Right renal pelvis (tissue), 4 donors: ENCODE measurements around the gene ETV2. TPM values are rescaled to one million over a fixed set of nuclear protein-coding genes. Genes with fewer than 3 reads are reported as not detected.
"Not testable (repeated sequence)": the region's sequence is repeated elsewhere in the genome, so short reads cannot be mapped to it uniquely, and the experiment has no call there.

Experiments
- DNase-seq, 4 donors: peaks; one replicate each; pipeline ENCODE4 v3.0.0-alpha.2; 2013; ENCODE audit warnings: low read depth in 4 of 4, low spot score in 3 of 4, missing footprints in 1 of 4
- polyA plus RNA-seq, 4 donors: library from polyadenylated mRNA; unstranded; fragments of 120-200 nt; gene quantifications; one replicate each; pipeline ENCODE4 v1.2.1, GENCODE V29; 2013; ENCODE audit not compliant: insufficient read length in 4 of 4

The ETV2 gene, protein sequence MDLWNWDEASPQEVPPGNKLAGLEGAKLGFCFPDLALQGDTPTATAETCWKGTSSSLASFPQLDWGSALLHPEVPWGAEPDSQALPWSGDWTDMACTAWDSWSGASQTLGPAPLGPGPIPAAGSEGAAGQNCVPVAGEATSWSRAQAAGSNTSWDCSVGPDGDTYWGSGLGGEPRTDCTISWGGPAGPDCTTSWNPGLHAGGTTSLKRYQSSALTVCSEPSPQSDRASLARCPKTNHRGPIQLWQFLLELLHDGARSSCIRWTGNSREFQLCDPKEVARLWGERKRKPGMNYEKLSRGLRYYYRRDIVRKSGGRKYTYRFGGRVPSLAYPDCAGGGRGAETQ
- 1 to 10 TPM; 1.6 to 3.1 (median 1.7) TPM for polyA plus RNA-seq

DNA sequence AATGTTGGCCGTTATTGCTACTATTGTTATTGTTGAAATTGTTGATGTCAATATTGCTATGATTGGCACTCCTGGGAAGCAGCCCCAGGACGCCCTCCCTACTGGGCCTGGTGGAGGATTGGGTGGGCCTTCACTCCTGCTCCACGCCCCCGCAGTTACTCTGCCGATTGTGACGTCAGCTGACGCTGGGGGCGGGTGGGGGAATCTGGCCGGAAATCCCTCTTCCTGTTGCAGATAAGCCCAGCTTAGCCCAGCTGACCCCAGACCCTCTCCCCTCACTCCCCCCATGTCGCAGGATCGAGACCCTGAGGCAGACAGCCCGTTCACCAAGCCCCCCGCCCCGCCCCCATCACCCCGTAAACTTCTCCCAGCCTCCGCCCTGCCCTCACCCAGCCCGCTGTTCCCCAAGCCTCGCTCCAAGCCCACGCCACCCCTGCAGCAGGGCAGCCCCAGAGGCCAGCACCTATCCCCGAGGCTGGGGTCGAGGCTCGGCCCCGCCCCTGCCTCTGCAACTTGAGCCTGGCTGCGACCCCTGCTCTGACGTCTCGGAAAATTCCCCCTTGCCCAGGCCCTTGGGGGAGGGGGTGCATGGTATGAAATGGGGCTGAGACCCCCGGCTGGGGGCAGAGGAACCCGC, at the start of gene ETV2:
ETV2 (plus strand) TSS at position 231 of the 637 bp plus-strand sequence. CDS start 716 bp downstream, outside the sequence.
- no peak for DNase-seq

DNA sequence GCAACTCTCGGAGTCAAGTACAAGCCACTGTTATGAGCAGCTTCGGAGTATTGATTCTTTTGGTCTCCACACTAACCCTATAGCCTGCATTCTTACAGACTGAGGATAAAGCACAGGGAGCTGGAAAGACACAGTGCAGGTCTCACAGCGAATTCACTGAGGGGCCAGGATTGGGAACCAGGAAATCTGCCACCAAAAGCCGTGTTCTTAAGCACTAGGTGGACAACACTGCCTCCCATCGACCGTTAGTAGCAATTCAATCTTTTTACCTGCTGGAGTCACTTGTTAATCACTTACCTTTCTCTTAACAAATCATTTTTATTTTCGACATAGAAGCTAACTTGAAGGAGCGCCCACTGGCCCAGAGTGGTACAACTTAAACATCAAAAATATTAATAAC, 49.3 kb upstream of the ETV2 start:
- peak in 2 of 4 donors; percentile 13 to 24 for DNase-seq

DNA sequence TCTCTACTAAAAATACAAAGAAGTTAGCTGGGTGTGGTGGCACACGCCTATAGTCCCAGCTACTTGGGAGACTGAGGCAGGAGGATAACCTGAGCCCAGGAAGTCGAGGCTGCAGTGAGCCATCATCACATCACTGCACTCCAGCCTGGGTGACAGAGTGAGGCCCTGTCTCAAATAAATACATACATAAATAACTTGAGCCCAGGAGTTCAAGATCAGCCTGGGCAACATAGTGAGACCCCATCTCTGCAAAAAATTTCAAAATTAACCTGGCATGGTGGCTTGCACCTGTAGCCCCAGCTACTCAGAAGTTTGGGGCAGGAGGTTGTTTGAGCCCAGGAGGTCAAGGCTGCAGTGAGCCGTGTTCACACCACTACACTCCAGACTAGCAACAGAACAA, 46.5 kb upstream of the ETV2 start:
- not testable (repeated sequence) for DNase-seq

DNA sequence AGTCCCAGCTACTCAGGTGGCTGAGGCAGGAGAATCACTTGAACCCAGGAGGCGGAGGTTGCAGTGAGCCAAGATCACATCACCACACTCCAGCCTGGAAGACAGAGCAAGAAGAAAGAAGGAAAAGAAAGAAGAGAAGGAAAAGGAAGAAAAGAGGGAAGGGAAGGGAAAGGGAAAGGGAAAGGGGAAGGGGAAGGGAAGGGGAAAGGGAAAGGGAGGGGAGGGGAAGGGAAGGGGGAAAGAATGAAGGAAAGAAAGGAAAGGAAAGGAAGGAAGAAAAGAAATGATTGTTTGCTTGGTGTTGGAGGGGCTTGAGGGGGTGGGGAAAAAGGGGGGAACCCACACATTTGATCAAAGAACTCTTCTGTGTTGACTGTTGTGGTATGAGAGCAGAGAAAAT, 45.6 kb upstream of the ETV2 start:
- no peak for DNase-seq

DNA sequence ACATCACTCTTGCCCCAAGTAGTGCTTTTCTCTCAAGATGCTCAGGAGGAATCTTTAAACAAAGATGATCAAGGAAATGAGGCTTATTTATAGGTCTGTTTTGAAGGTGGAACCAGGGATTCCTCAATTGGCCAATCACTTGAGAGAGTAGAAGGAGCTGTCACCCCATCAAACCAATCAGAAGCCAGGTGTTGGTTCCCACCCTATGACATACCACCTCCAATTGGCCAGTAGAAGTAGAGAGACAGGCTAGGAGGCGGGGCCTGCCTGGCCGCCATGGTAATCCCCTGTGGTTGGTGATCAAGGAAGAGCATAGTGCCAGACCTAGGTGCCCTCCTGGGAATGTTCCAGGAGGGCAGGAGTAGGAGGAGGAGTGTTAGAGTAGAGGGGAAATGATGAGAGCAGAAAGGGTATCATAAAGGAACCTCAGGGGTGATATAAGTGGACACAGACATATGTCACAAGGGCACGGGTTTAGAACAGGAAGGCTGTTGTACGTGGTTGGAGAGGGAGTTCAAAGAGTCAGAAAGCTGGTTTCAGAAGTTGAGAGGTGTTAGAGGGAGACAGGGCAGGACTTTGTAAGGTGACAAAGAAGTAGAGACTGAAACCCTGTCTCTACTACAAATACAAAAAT, 45.1 kb upstream of the ETV2 start:
- DNase-seq = no peak

DNA sequence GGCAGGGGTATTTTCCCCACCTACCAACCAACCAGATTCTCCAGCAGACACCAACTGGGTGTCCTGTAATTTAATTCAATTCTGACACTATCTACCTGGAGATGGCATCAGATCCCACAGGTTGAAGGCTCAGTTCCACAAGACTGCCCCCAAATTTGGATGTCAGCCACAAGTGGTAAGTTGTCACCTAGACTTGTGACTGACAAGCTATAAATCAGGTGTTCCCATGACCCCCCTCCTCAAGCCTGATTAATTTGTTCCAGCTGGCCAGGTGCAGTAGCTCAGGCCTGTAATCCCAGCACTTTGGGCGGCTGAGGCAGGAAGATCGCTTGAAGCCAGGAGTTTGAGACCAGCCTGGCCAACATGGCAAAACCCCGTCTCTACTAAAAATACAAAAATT, 39.6 kb upstream of the ETV2 start:
- DNase-seq = no peak

DNA sequence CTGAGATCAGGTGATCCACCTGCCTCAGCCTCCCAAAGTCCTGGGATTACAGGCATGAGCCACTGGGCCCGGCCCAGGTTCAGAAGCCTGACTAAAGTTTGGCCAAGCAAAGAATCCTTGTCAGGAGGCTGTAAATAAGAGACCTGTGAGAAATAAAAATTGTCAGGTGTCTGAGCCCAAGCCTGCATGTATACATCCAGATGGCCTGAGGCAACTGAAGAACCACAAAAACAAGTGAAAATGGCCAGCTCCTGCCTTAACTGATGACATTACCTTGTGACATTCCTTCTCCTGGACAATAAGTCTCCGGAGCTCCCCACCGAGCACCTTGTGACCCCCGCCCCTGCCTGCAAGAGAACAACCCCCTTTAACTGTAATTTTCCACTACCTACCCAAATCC, 37.1 kb upstream of the ETV2 start:
- DNase-seq = not testable (repeated sequence)

DNA sequence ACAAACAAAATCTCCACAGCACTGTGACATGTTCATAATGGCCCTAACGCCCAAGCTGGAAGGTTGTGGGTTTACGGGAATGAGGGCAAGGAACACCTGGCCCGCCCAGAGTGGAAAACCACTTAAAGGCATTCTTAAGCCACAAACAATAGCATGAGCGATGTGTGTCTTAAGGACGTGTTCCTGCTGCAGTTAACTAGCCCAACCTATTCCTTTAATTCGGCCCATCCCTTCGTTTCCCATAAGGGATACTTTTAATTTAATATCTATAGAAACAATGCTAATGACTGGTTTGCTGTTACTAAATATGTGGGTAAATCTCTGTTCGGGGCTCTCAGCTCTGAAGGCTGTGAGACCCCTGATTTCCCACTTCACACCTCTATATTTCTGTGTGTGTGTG, 34.4 kb upstream of the ETV2 start:
- not testable (repeated sequence) for DNase-seq

DNA sequence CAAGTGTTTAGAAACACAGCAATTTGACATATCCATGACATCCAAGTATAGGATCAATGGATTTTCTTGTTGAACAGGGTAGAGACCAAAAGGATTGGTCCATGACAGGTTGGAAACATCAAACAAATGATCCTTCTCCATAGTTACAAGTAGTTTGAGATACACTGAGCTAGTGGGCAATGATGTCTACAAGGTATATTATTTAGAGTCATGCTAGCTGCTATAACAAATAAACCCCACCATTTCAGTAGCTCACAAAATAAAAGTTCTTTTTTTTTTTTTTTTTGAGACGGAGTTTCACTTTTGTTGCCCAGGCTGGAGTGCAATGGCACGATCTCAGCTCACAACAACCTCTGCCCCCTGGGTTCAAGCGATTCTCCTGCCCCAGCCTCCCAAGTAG, 33.9 kb upstream of the ETV2 start:
- no peak for DNase-seq

DNA sequence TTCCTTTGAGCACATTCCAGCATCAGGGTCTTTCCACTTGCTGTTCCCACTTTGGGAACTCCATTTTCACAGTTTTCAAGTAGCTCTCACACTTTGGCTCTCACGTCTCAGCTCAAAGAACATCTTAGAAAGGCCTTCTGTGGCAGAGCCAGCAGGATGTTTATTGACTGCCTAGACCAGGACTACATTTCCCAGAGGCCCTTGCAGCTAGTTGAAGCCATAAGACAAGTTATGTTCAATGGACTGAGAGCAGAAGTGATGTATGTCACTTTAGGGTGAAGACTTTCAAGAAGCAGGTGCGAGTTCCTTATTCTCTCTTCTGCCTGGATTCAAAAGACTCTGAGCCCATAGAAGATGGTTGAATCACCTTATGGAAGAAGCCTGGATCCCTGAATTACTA, 33.3 kb upstream of the ETV2 start:
- DNase-seq = no peak

DNA sequence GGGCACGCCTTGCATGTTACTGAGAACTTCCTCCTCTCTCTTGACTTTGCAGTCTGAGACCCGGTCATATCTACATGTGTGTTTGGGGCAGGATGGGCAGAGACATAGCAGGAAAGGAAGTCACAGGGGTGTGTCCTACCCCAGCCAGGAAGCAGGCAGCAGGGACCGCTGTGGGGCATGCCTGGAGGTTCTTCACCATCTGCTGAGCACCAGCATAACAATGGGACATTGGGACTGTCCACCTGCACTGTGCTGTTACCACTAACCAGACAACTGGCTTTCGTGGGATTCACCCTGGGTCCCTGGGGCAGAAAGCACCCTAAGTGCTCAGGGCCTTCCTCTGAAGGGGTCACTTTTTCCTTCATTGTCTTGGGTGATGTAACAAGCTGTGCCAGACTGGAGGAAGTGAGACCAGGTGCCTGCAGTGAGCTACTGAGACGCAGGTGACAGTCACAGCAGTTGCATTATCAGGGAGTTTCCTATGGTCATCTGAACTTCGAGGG, 31.6 kb upstream of the ETV2 start:
- no peak for DNase-seq

DNA sequence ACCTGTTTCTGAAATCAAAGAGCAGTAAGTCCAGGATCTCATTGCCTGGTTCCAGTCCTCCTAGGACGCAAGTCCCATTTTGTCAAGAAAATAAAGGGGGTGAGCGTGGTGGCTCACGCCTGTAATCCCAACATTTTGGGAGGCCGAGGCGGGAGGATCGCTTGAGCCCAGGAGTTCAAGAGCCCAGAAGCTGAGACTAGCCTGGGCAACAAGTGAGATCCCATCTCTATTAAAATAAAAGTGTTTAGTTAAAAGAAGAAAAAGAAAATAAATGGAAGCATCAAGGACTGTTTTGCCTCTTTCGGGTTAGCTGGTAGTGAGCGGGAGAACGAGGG, 29.4 kb upstream of the ETV2 start:
- no peak for DNase-seq

DNA sequence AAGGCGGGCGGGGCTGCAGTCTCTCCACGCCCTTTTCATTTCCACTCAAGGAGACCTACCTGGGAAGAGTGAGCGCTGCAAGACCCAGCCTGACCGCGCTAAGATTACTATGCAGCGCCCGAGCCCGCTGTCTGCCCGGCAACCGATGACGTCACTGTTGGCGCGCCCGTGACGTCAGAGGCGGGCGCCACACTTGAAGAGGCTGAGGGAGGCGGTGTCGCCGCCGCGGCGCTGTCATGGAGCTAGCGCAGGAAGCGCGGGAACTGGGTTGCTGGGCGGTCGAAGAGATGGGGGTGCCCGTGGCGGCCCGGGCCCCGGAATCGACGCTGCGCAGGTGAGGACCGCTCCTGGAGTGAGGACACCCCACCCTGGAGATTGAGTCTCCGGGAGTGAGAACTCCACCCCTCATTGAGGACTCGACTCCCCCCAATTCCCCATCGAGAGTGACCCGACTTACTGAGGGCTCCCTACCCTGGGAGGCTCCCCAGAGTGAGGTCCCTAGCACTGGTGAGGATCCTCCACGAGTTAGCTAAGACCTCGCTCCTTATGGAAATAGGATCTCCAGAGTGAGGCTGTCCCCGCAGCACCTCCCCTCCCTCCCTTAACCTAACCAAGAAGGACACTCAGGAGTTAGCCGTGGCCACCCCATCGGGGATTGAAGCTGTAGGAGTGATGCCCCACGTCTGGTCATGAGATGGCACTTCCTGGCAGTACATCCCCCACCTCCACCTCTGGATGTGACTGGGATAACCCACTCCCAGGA, 28.8 kb upstream of the ETV2 start, which contains the start of gene HAUS5:
HAUS5 (plus strand) TSS at position 177 of the 763 bp plus-strand sequence; CDS start at position 237, 60 bp downstream.
- peak; percentile 81 to 95 (median 88) for DNase-seq

DNA sequence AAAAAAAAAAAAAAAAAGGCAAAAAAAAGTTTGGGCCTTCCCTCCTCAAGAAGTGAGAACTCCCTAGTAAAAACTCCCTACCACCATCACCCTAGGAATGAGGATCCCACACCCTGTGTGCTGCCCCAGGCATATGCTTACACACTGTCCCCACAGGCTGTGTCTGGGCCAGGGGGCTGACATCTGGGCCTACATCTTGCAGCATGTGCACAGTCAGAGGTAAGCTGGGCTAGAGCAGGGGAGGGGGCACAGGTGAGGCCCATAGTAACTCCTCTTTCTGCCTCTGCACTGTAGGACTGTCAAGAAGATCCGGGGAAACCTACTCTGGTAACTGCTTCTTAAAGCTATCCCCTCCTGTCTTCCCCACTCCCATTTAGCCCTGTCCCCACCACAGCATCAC, 28.0 kb upstream of the ETV2 start:
- DNase-seq = no peak

DNA sequence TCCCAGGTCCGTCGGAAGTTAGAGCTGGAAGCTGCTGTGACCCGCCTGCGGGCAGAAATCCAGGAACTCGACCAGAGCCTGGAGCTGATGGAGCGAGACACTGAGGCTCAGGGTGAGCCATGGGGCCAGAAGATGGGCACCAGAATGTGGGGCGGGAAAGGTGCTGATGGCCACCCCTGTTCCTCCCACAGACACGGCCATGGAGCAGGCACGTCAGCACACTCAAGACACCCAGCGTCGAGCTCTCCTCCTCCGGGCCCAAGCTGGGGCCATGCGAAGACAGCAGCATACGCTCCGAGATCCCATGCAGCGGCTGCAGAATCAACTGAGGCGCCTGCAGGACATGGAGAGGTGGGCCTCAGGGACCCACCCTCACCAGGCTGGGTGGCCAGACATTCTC, 26.5 kb upstream of the ETV2 start:
- no peak for DNase-seq

DNA sequence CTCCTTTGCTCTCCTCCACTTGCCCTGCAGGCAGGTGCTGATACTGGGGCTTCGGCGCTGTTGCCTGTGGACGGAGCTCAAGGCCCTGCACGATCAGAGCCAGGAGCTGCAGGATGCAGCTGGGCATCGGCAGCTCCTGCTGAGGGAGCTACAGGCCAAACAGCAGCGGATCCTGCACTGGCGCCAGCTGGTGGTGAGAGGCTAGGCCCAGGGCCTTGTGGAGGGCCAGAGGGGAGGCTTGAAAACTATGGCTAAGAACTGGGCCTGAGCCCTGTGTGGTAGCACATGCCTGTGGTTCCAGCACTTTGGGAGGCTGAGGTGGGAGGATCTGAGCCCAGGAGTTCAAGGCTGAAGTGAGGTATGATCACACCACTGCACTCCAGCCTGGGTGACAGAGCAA, 22.7 kb upstream of the ETV2 start:
- DNase-seq = no peak

DNA sequence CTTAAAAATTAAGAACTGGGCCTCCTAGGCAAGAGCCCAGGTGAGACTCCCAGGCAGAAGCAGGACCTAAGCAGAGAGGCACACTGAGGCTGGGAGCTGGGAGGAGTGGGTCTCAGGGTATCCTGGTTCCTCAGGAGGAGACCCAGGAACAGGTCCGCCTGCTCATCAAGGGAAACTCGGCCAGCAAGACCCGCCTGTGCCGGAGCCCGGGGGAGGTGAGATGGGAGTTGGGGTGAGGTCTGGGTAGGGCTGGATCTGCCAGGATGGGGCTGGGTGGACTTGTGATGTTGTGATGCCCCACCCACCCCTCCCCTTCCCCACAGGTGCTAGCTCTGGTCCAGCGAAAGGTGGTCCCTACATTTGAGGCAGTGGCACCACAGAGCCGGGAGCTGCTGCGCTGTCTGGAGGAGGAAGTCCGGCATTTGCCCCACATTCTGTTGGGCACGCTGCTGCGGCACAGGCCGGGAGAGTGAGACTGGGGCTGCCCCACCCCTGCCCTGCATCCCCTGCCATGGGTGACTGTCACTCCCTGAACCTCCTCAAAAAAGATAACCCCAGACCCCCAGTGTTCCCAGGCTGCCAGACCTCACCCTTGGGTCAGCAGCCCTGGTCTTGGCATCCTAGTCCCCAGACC, 22.1 kb upstream of the ETV2 start:
- no peak for DNase-seq

DNA sequence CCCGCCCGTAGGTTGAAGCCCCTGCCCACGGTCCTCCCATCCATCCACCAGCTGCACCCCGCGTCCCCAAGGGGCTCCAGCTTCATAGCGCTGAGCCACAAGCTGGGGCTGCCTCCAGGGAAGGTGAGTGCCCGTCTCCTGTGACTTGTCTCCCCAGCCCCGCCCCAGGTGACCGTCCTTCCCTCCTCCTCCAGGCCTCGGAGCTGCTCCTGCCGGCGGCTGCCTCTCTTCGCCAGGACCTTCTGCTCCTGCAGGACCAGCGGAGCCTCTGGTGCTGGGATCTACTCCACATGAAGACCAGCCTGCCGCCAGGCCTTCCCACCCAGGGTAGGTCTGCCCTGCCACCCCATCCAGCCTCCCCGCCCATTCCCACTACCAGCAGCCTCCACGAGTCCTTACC, 21.5 kb upstream of the ETV2 start:
- no peak for DNase-seq

DNA sequence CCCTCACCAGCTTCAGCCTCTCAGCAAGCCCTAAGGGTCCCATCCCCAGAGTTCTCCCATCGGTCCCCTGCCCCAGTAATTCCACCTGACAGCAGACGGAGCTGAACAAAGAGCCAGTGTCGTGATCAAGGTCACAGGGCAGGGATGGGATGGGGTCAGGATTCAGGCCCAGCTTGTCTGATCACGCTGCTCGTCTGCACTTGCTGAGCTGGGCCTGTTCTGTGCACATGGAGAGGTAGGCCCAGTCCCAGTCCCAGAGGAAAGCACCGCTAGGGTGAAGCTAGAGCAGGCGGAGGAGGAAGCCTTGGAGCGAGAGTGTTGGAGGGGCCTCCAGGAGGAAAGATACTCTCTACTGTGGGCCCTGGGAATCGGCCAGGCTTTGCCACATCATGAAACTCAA, 19.8 kb upstream of the ETV2 start:
- no peak for DNase-seq

DNA sequence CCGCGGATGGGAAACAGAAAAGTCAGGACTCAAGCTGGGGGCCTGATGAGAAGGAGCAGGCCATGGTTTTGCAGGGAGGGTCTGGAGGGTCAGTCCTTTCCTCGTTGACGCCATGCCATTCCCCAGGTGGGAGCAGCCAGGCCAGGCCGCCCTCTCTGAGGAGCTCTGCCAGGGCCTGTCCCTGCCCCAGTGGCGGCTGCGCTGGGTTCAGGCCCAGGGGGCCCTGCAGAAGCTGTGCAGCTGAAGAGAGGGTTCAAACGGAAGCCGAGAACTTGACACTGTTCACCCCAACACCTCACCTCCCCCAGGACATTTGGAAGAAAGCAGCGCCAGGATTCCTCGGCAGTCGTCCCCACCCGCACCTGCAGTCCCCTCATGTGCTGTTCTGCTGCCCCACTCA, 18.8 kb upstream of the ETV2 start:
- no peak for DNase-seq
